Rectal smooth muscle tissue (tissue), 1 donor: ENCODE data around the gene GPR87.

Experiments used
- H3K27ac ChIP-seq: one replicate; pipeline ENCODE4 v1.7.0; 2013; ENCODE audit warnings: low read depth, low read length, inconsistent platforms
- H3K27me3 ChIP-seq: one replicate; pipeline ENCODE4 v1.7.0; 2013; ENCODE audit warnings: low read length; ENCODE audit not compliant: control insufficient read depth, insufficient read depth
- H3K36me3 ChIP-seq: one replicate; pipeline ENCODE4 v1.7.0; 2013; ENCODE audit warnings: low read length; ENCODE audit not compliant: control insufficient read depth, insufficient read depth
- H3K4me1 ChIP-seq: one replicate; pipeline ENCODE4 v1.7.0; 2013; ENCODE audit warnings: low read length; ENCODE audit not compliant: control insufficient read depth, insufficient read depth
- H3K4me3 ChIP-seq: one replicate; pipeline ENCODE4 v1.7.0; 2013; ENCODE audit warnings: low read length
- H3K9ac ChIP-seq: one replicate; pipeline ENCODE4 v1.7.0; 2013; ENCODE audit warnings: low read length

The GPR87 gene

GRCh38 chr3:151296226-151296625 lies 20.4 kb downstream of the GPR87 start:
- Histone ChIP-seq H3K4me3 (no peak overlapping the region), H3K27me3 (no peaks in the 10 kb centered on the region), H3K9ac (no peak overlapping the region), H3K4me1 (no peaks in the 10 kb centered on the region), H3K27ac (no peak overlapping the region), H3K36me3 (no peaks in the 10 kb centered on the region)

- Histone ChIP-seq H3K27me3 (no peaks in the 10 kb centered on the region), H3K4me3 (no peak overlapping the region), H3K27ac (no peak overlapping the region), H3K36me3 (no peaks in the 10 kb centered on the region), H3K4me1 (no peaks in the 10 kb centered on the region), H3K9ac (no peak overlapping the region)
These were observed 23.5 kb downstream of the GPR87 start for GRCh38 chr3:151293127-151293526.

- H3K4me3 ChIP-seq, result no peak overlapping the region
- H3K27me3 ChIP-seq, result no peaks in the 10 kb centered on the region
These were observed 25.9 kb downstream of the GPR87 start for GRCh38 chr3:151290673-151291072.

GRCh38 chr3:151289445-151289844 lies 27.2 kb downstream of the GPR87 start:
- Histone ChIP-seq H3K4me1 (no peaks in the 10 kb centered on the region), H3K27me3 (no peaks in the 10 kb centered on the region), H3K36me3 (no peaks in the 10 kb centered on the region), H3K4me3 (no peak overlapping the region), H3K9ac (no peak overlapping the region), H3K27ac (no peak overlapping the region)

More at GRCh38 chr3:151290673-151291072, 25.9 kb downstream of the GPR87 start:
- Histone ChIP-seq H3K27ac (no peak overlapping the region), H3K36me3 (no peaks in the 10 kb centered on the region), H3K9ac (no peak overlapping the region), H3K4me1 (no peaks in the 10 kb centered on the region)

GRCh38 chr3:151285940-151286339 lies 30.7 kb downstream of the GPR87 start:
- no peak overlapping the region for H3K9ac ChIP-seq
- H3K4me1 ChIP-seq, result peaks cover 11% of the 10 kb centered on the region
- no peaks in the 10 kb centered on the region for H3K27me3 ChIP-seq
- no peaks in the 10 kb centered on the region for H3K36me3 ChIP-seq
- H3K4me3 ChIP-seq, result no peak overlapping the region
- no peak overlapping the region for H3K27ac ChIP-seq

DNA sequence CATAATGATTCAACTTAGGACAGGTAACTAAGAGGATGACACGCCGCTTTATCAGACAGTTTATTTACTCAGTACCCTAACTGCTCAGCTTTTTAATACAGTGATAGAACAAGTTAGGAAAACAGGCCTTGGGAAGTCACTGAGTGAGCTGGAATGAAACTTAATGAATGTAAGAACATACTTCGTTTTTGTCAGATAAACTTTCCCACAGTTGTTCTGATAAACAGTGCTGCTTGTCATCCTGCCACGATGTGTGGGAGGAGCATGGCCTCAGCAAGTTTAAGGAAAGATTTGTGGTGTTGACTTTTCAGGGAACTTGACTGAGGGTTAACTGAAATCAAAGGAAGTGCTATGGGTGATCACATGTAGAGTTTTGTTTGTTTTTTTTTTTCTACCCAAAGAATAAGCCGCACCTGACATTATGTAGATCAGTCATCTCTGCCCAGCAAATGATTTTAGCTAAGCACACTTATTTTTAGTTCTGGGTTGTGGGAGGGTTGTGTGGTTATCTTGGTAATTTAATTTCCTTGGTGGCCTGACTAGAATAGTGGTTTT lies 32.6 kb downstream of the GPR87 start:
- Histone ChIP-seq H3K27ac (no peak overlapping the region), H3K36me3 (no peaks in the 10 kb centered on the region)

GRCh38 chr3:151283387-151283786 lies 33.2 kb downstream of the GPR87 start:
- H3K4me3 ChIP-seq, result no peak overlapping the region
- peaks cover 16% of the 10 kb centered on the region for H3K4me1 ChIP-seq
- H3K27me3 ChIP-seq, result no peaks in the 10 kb centered on the region
- no peak overlapping the region for H3K9ac ChIP-seq
- H3K27ac ChIP-seq, result no peak overlapping the region
- no peaks in the 10 kb centered on the region for H3K36me3 ChIP-seq

More for the DNA sequence above, 32.6 kb downstream of the GPR87 start:
- Histone ChIP-seq H3K27me3 (no peaks in the 10 kb centered on the region), H3K4me3 (no peak overlapping the region), H3K4me1 (peaks cover 11% of the 10 kb centered on the region), H3K9ac (no peak overlapping the region)

- no peak overlapping the region for H3K27ac ChIP-seq
These were observed 33.7 kb downstream of the GPR87 start for GRCh38 chr3:151282921-151283320.

DNA sequence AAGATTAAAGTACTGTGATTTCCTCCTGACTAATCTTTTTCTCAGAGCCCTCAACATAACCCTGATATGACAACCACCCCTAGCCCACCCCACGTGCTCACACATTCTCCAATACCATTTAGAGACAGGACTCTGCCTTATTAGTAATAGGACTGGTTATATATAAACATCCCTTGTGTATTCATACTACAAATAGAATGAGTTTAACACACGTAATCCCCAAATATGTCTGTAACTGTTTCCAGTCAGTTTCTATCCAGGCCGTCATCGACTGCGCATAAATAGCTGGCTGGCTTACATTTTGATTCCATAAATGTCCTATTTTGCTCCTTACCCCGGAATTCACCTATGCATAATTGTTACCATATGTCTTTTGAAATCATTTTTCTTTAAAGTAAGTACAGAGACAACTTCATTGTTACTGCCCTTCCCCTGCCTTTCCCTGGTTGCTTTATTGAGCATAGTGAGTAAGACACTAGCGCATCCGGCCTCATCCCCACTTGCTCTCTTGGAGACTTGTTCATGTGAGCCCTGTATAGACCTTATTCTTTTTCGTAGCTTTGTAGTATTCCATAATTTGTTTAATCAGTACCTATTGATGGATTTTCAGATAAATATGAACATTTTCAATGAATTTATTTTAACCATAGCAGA lies 34.8 kb downstream of the GPR87 start:
- H3K27me3 ChIP-seq, result no peaks in the 10 kb centered on the region
- H3K4me1 ChIP-seq, result peaks cover 16% of the 10 kb centered on the region
- H3K36me3 ChIP-seq, result no peaks in the 10 kb centered on the region
- H3K27ac ChIP-seq, result no peak overlapping the region
- H3K9ac ChIP-seq, result no peak overlapping the region
- H3K4me3 ChIP-seq, result no peak overlapping the region

More at GRCh38 chr3:151282921-151283320, 33.7 kb downstream of the GPR87 start:
- Histone ChIP-seq H3K36me3 (no peaks in the 10 kb centered on the region), H3K9ac (no peak overlapping the region), H3K4me3 (no peak overlapping the region), H3K4me1 (peaks cover 16% of the 10 kb centered on the region), H3K27me3 (no peaks in the 10 kb centered on the region)

DNA sequence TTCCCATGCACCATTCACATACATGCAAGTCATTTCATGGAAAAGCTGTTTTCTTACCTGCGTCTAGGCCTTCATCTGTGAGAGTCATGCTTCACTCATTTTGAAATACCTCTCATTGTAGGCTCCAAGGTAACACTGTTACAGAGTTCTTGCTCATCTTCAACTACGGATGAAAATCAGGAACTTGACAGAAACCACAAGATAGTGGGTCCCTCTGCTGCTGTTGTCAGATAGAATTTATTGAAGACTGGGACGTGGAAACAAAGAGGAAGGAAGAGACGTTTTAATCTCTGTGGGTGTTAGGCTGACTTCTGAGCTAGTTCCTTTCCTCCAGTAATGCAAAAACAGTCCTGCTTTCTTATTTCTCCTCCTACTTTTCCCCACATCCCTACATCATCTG lies 38.4 kb downstream of the GPR87 start, which contains the start of gene P2RY14:
Gene P2RY14, minus strand, starts transcription at position 313 of the 400 bp plus-strand sequence. CDS start 64,226 bp downstream, outside the sequence.
- no peak within 1 kb of the TSS for H3K9ac ChIP-seq
- no peaks in the 10 kb centered on the region for H3K36me3 ChIP-seq
- peak within 1 kb of the TSS; percentile 19 for H3K27ac ChIP-seq
- peaks cover 10% of the 10 kb centered on the region for H3K4me1 ChIP-seq
- no peaks in the 10 kb centered on the region for H3K27me3 ChIP-seq
- H3K4me3 ChIP-seq, result peak within 1 kb of the TSS; percentile 10

- Histone ChIP-seq H3K4me3 (peak overlapping the region; percentile 4), H3K9ac (no peak overlapping the region), H3K27me3 (no peaks in the 10 kb centered on the region), H3K27ac (no peak overlapping the region), H3K36me3 (no peaks in the 10 kb centered on the region), H3K4me1 (peaks cover 8% of the 10 kb centered on the region)
These were observed 40.0 kb downstream of the GPR87 start for GRCh38 chr3:151276687-151277042.

GRCh38 chr3:151276038-151276686 lies 40.5 kb downstream of the GPR87 start:
- no peak overlapping the region for H3K27ac ChIP-seq

More at GRCh38 chr3:151276038-151276686, 40.5 kb downstream of the GPR87 start:
- H3K4me1 ChIP-seq, result peaks cover 7% of the 10 kb centered on the region
- no peaks in the 10 kb centered on the region for H3K36me3 ChIP-seq
- H3K9ac ChIP-seq, result no peak overlapping the region
- H3K4me3 ChIP-seq, result peak overlapping the region; percentile 4
- no peaks in the 10 kb centered on the region for H3K27me3 ChIP-seq
